H1 (cell line): ENCODE data around the gene SLC6A8. TPM values are rescaled to one million over a fixed set of nuclear protein-coding genes. Genes with fewer than 3 reads are reported as not detected.
A peak's percentile ranks its signal among the peaks of the same experiment; 100 is the strongest.

ENCODE experiments used
- CTCF ChIA-PET: fragments of 300-600 bp; sonication (Branson Sonifier 250); formaldehyde crosslinking; loops from one replicate; lab custom pipeline; 2021; ENCODE audit not compliant: partially characterized antibody; lab: Charles Lee
- POLR2A ChIA-PET: fragments of 300-600 bp; sonication (Branson Sonifier 250); formaldehyde crosslinking; loops from one replicate; lab custom pipeline; 2021; ENCODE audit warnings: inconsistent platforms; ENCODE audit not compliant: partially characterized antibody; lab: Charles Lee
- DNase-seq, 2 experiments: peaks; one replicate each; pipeline versions ENCODE4 v3.0.0 to v3.0.0-alpha.2; 2010 to 2022; ENCODE audit warnings: low spot score in 2 of 2, low read depth in 1 of 2, mixed read lengths in 1 of 2
- FAIRE-seq: peaks from 2 replicates; lab custom pipeline; 2011; peaks lifted over from hg19 to GRCh38; lab: Jason Lieb, UNC
- H2AFZ ChIP-seq: 2 replicates; pipeline ENCODE4 v1.8.1; 2012; ENCODE audit warnings: low read length, inconsistent platforms
- H2AK5ac ChIP-seq: 2 replicates; pipeline ENCODE4 v1.6.1; 2013; ENCODE audit warnings: low read depth, low read length
- H2BK120ac ChIP-seq: replicated peaks from 2 replicates; pipeline ENCODE3; 2013; ENCODE audit warnings: low read depth, low read length, inconsistent platforms
- H2BK12ac ChIP-seq: 2 replicates; pipeline ENCODE4 v1.6.1; 2013; ENCODE audit warnings: low read depth, low read length
- H2BK15ac ChIP-seq: 2 replicates; pipeline ENCODE4 v1.6.1; 2013; ENCODE audit warnings: low read length
- H2BK20ac ChIP-seq: 2 replicates; pipeline ENCODE4 v1.6.1; 2013; ENCODE audit warnings: low read length
- H2BK5ac ChIP-seq: 2 replicates; pipeline ENCODE4 v1.6.1; 2013; ENCODE audit warnings: low read depth, low read length
- H3K14ac ChIP-seq: 2 replicates; pipeline ENCODE4 v1.6.1; 2013; ENCODE audit warnings: inconsistent platforms; ENCODE audit not compliant: insufficient read length
- H3K18ac ChIP-seq: 2 replicates; pipeline ENCODE4 v1.6.1; 2013; ENCODE audit warnings: low read length; ENCODE audit errors: extremely low read depth
- H3K23ac ChIP-seq: 2 replicates; pipeline ENCODE4 v1.6.1; 2013; ENCODE audit warnings: inconsistent platforms; ENCODE audit not compliant: insufficient read length
- H3K23me2 ChIP-seq: 2 replicates; pipeline ENCODE4 v1.6.1; 2013; ENCODE audit warnings: low read depth, low read length
- H3K27ac ChIP-seq: 2 replicates; pipeline ENCODE4 v1.6.1; 2011; ENCODE audit warnings: low read depth, low read length, inconsistent platforms
- H3K27me3 ChIP-seq, 4 experiments: replicated peaks in 1 of 4; 1 replicate in 1 of 4; 2 replicates in 3 of 4; pipeline versions ENCODE4 v1.6.1 to v1.8.1; 2011 to 2013; ENCODE audit warnings: low read length in 3 of 4, mild to moderate bottlenecking in 3 of 4, inconsistent platforms in 2 of 4, mixed read lengths in 2 of 4, moderate library complexity in 1 of 4; ENCODE audit not compliant: control insufficient read depth in 3 of 4, insufficient read depth in 3 of 4; ENCODE audit errors: extremely low read depth in 1 of 4
- H3K36me3 ChIP-seq, 4 experiments: 2 replicates each; pipeline versions ENCODE4 v1.6.1 to v1.8.1; 2011 to 2013; ENCODE audit warnings: mild to moderate bottlenecking in 4 of 4, low read length in 3 of 4, moderate library complexity in 2 of 4, control low read depth in 1 of 4, inconsistent platforms in 1 of 4; ENCODE audit not compliant: insufficient read depth in 4 of 4, control insufficient read depth in 2 of 4
- H3K4ac ChIP-seq: replicated peaks from 2 replicates; pipeline ENCODE3; 2013; ENCODE audit warnings: low read length, low read depth, mixed read lengths, inconsistent platforms; ENCODE audit not compliant: insufficient read length
- H3K4me1 ChIP-seq, 4 experiments: replicated peaks in 1 of 4; 1 replicate in 1 of 4; 2 replicates in 3 of 4; pipeline versions ENCODE4 v1.6.1 to v1.8.1; 2011 to 2013; ENCODE audit warnings: low read length in 3 of 4, inconsistent platforms in 2 of 4, mixed read lengths in 1 of 4; ENCODE audit not compliant: insufficient read depth in 4 of 4, control insufficient read depth in 3 of 4
- H3K4me2 ChIP-seq, 2 experiments: 2 replicates each; pipeline versions ENCODE4 v1.6.1 to v1.8.1; 2011 to 2013; ENCODE audit warnings: low read depth in 2 of 2, low read length in 2 of 2, control low read depth in 1 of 2, inconsistent platforms in 1 of 2, mild to moderate bottlenecking in 1 of 2; ENCODE audit not compliant: insufficient read depth in 1 of 2
- H3K4me3 ChIP-seq, 4 experiments: fragments of 200-600, 300-600 bp in 1 of 4; sonication (generic), shearing (Covaris generic), sonication (Bioruptor Twin) in 1 of 4; 2 replicates each; pipeline versions ENCODE4 v1.5.1 to v1.8.1; 2011 to 2016; ENCODE audit warnings: low read length in 4 of 4, low read depth in 3 of 4, control low read depth in 2 of 4, inconsistent platforms in 2 of 4, mild to moderate bottlenecking in 2 of 4, mixed read lengths in 1 of 4, moderate library complexity in 1 of 4; ENCODE audit not compliant: insufficient read depth in 2 of 4; ENCODE audit errors: extremely low read depth in 1 of 4
- H3K56ac ChIP-seq: replicated peaks from 2 replicates; pipeline ENCODE3; 2013; ENCODE audit warnings: low read depth, mild to moderate bottlenecking, mixed read lengths, low read length, inconsistent platforms; ENCODE audit not compliant: insufficient read length
- H3K79me1 ChIP-seq: 2 replicates; pipeline ENCODE4 v1.6.1; 2013; ENCODE audit warnings: low read depth, low read length, control low read depth
- H3K79me2 ChIP-seq, 2 experiments: 2 replicates each; pipeline versions ENCODE4 v1.6.1 to v1.8.1; 2012 to 2013; ENCODE audit warnings: low read length in 2 of 2, mild to moderate bottlenecking in 2 of 2, inconsistent platforms in 1 of 2; ENCODE audit not compliant: insufficient read depth in 2 of 2, control insufficient read depth in 1 of 2
- H3K9ac ChIP-seq, 4 experiments: replicated peaks in 1 of 4; 1 replicate in 1 of 4; 2 replicates in 3 of 4; pipeline versions ENCODE4 v1.6.1 to v1.8.1; 2011 to 2013; ENCODE audit warnings: low read depth in 3 of 4, low read length in 3 of 4, control low read depth in 2 of 4, mild to moderate bottlenecking in 2 of 4, moderate library complexity in 2 of 4, inconsistent platforms in 1 of 4; ENCODE audit errors: extremely low read depth in 1 of 4
- H3K9me3 ChIP-seq, 2 experiments: 2 replicates each; pipeline versions ENCODE4 v1.6.1 to v1.8.1; 2012 to 2013; ENCODE audit warnings: mild to moderate bottlenecking in 2 of 2, moderate library complexity in 2 of 2, control low read depth in 1 of 2, inconsistent platforms in 1 of 2, low read depth in 1 of 2, low read length in 1 of 2, mixed read lengths in 1 of 2; ENCODE audit not compliant: insufficient read depth in 2 of 2
- H4K20me1 ChIP-seq, 2 experiments: replicated peaks in 1 of 2; 2 replicates each; pipeline versions ENCODE3 to v1.8.1; 2011 to 2013; ENCODE audit warnings: inconsistent platforms in 2 of 2, low read length in 2 of 2, mild to moderate bottlenecking in 1 of 2; ENCODE audit not compliant: insufficient read depth in 2 of 2, control insufficient read depth in 1 of 2
- H4K5ac ChIP-seq: 2 replicates; pipeline ENCODE4 v1.6.1; 2013; ENCODE audit warnings: low read length, low read depth, mixed read lengths, inconsistent platforms; ENCODE audit not compliant: insufficient read length
- H4K8ac ChIP-seq: 2 replicates; pipeline ENCODE4 v1.8.0; 2013; ENCODE audit warnings: mild to moderate bottlenecking, moderate library complexity, low read length, inconsistent platforms; ENCODE audit not compliant: insufficient read depth; ENCODE audit errors: extremely low read depth
- H4K91ac ChIP-seq: replicated peaks from 2 replicates; pipeline ENCODE3; 2013; ENCODE audit warnings: low read length, mixed read lengths, inconsistent platforms; ENCODE audit not compliant: insufficient read length
- CEBPB ChIP-seq: IDR thresholded peaks from 2 replicates; pipeline ENCODE4 v1.6.1; 2012; ENCODE audit warnings: low read depth, low read length
- WGBS, 2 experiments: shearing (Covaris generic) in 1 of 2; methylation state at CpG; one replicate each; pipeline versions ENCODE4 v1.1.6 to v1.1.7; 2013 to 2015; ENCODE audit warnings: low lambda C conversion rate in 2 of 2, mixed read lengths in 2 of 2, inconsistent platforms in 1 of 2, low coverage in 1 of 2, missing lambda C conversion rate in 1 of 2; ENCODE audit not compliant: insufficient replicate concordance in 2 of 2, insufficient coverage in 1 of 2, insufficient read length in 1 of 2; ENCODE audit errors: extremely low coverage in 1 of 2, missing lambda C conversion rate in 1 of 2; 5-methylcytosine and 5-hydroxymethylcytosine counted together
- polyA plus RNA-seq, 7 experiments: library from polyadenylated mRNA; depleted of rRNA in 3 of 7; stranded (reverse) in 5 of 7; unstranded in 2 of 7; fragments of >200 nt in 5 of 7; fragments of 200-250 nt in 2 of 7; gene quantifications; 1 replicate in 5 of 7; 2 replicates in 1 of 7; 4 replicates in 1 of 7; pipeline versions ENCODE4 v1.2.1 to v1.2.3, GENCODE V29; 2011 to 2013; ENCODE audit warnings: missing spikeins in 2 of 7, mixed read lengths in 2 of 7
- total RNA-seq: library from RNA; stranded (reverse); fragmentation: NEBNext Ultra II Directional; extraction: Animal tissue kit (Norgen Biotek cat#: 25700); gene quantifications from 2 replicates; pipeline ENCODE4 v1.2.1, GENCODE V29; 2021
- TF ChIP-seq, protein P1 (sequence below), 3 experiments: IDR thresholded peaks; 1 replicate in 2 of 3; 2 replicates in 1 of 3; pipeline versions ENCODE4 v1.5.1 to v1.6.1; 2011; ENCODE audit warnings: low read length in 3 of 3, mild to moderate bottlenecking in 3 of 3, inconsistent platforms in 2 of 3, low read depth in 1 of 3, moderate library complexity in 1 of 3; ENCODE audit not compliant: insufficient read depth in 1 of 3; ENCODE audit errors: control extremely low read depth in 1 of 3

The SLC6A8 gene
- total and polyA plus RNA-seq, 2 of the 8 experiments (the other 6 are each of a cell fraction or from before 2014, with no cell fraction given): 87.7 to 94.7 TPM

DNA sequence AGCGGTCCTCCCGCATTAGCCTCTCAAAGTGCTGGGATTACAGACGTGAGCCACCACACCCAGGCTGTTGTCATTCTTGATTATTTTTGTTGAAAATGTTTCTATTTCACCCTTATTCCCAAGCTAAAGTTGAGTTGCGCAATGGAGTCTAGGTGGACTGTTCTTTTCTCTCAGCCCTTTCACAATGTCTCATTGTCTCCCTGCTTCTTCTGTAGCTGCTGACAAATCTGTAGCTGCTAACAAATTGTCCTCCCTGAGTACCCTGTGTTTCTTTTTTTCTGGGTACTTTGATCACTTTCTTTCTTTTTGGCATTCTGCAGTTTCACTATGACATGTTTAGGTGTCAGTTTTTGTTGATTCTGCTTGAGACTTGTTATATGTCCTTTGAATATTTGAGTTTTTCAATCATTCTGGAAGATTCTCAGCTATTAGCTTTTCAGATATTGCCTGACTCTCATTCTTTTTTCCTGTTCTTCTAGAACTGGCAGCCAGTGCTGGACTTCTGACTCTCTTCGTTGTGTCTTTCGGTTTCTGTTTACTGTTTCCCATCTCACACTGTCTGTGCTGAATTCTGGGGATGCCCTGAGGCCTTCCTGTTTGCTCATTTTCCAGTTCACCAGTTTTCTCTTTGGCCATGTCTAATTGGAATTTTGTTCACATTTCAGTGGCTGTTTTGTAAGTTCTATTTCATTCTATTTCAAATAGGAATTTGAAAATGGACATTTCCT is 43.6 kb downstream of the SLC6A8 start:
- Histone ChIP-seq H2AK5ac (no peak overlapping the region), H3K9ac (no peak overlapping the region), H4K20me1 (peaks cover 0 to 3% of the 10 kb centered on the region in 2 experiments), H3K27me3 (no peaks in the 10 kb centered on the region), H3K9me3 (no peaks in the 10 kb centered on the region), H2BK12ac (no peak overlapping the region), H3K79me2 (no peaks in the 10 kb centered on the region), H3K23me2 (no peaks in the 10 kb centered on the region), H4K5ac (no peak overlapping the region), H4K91ac (no peak overlapping the region), H3K79me1 (no peaks in the 10 kb centered on the region), H2BK20ac (no peak overlapping the region), H3K4me2 (no peak overlapping the region), H2AFZ (no peak overlapping the region), H3K4me3 (no peak overlapping the region), H3K36me3 (no peaks in the 10 kb centered on the region), H2BK120ac (no peak overlapping the region), H3K4me1 (peaks cover 4 to 13% (median 8%) of the 10 kb centered on the region in 4 experiments), H3K23ac (no peak overlapping the region), H3K14ac (no peak overlapping the region), H2BK15ac (no peak overlapping the region)
- POLR2A ChIA-PET: no interaction called here
- WGBS, 2 experiments: 86% methylated on average over 5 of the region's 6 CpGs; no CpG with 5 or more reads in 1 of the 2 experiments
- TF ChIP-seq, protein P1, sequence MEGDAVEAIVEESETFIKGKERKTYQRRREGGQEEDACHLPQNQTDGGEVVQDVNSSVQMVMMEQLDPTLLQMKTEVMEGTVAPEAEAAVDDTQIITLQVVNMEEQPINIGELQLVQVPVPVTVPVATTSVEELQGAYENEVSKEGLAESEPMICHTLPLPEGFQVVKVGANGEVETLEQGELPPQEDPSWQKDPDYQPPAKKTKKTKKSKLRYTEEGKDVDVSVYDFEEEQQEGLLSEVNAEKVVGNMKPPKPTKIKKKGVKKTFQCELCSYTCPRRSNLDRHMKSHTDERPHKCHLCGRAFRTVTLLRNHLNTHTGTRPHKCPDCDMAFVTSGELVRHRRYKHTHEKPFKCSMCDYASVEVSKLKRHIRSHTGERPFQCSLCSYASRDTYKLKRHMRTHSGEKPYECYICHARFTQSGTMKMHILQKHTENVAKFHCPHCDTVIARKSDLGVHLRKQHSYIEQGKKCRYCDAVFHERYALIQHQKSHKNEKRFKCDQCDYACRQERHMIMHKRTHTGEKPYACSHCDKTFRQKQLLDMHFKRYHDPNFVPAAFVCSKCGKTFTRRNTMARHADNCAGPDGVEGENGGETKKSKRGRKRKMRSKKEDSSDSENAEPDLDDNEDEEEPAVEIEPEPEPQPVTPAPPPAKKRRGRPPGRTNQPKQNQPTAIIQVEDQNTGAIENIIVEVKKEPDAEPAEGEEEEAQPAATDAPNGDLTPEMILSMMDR (IDR thresholded peaks at IDR 0.05; ENCODE audit: control extremely low read depth in 1 of 3, insufficient read depth in 1 of 3, low read depth in 1 of 3, low read length in 3 of 3): no peak
- 0 out of 2 replicates have a peak, but pooled peaks have one; percentile 31 for TF ChIP-seq CEBPB
- TF ChIP-seq, all 59 proteins: peak for 1
- H2BK5ac ChIP-seq: no peak overlapping the region
- H3K56ac ChIP-seq: no peak overlapping the region
- H3K4ac ChIP-seq: no peak overlapping the region
- DNase-seq (no peak), FAIRE-seq (no peak)
- H3K27ac ChIP-seq: no peak overlapping the region
- no peak overlapping the region for H3K18ac ChIP-seq
- CTCF ChIA-PET: interaction anchor here (1.6 kb wide), 1 partner anchor 13 kb away, joined by 4 read pairs; no protein-coding TSS in a partner anchor
- H4K8ac ChIP-seq: no peak overlapping the region
